H9 (cell line): ENCODE data around the gene C8G. TPM values are rescaled to one million over a fixed set of nuclear protein-coding genes. Genes with fewer than 3 reads are reported as not detected.
A peak's percentile ranks its signal among the peaks of the same experiment; 100 is the strongest.

Source experiments
- DNase-seq: peaks from one replicate; pipeline ENCODE4 v3.0.0-alpha.2; 2017
- H2AFZ ChIP-seq: one replicate; pipeline ENCODE4 v1.6.1; 2013; ENCODE audit warnings: mild to moderate bottlenecking, low read length, control low read depth, moderate library complexity
- H2AK5ac ChIP-seq: 2 replicates; pipeline ENCODE4 v1.6.1; 2013; ENCODE audit warnings: low read length, control low read depth, mixed read lengths; ENCODE audit not compliant: insufficient read length
- H2BK120ac ChIP-seq: one replicate; pipeline ENCODE4 v1.6.1; 2013; ENCODE audit warnings: low read depth, mild to moderate bottlenecking, low read length, control low read depth, inconsistent platforms; ENCODE audit not compliant: poor library complexity, severe bottlenecking
- H2BK12ac ChIP-seq: 2 replicates; pipeline ENCODE4 v1.6.1; 2013; ENCODE audit warnings: low read length, control low read depth, mixed read lengths, low read depth; ENCODE audit not compliant: insufficient read length
- H2BK15ac ChIP-seq: 2 replicates; pipeline ENCODE4 v1.6.1; 2013; ENCODE audit warnings: low read depth, low read length, control low read depth
- H2BK20ac ChIP-seq: one replicate; pipeline ENCODE4 v1.6.1; 2013; ENCODE audit warnings: low read depth, mild to moderate bottlenecking, low read length, control low read depth, inconsistent platforms; ENCODE audit not compliant: poor library complexity, severe bottlenecking
- H2BK5ac ChIP-seq: 2 replicates; pipeline ENCODE4 v1.6.1; 2013; ENCODE audit warnings: low read length, control low read depth, mixed read lengths; ENCODE audit not compliant: insufficient read length
- H3K14ac ChIP-seq: 2 replicates; pipeline ENCODE4 v1.6.1; 2013; ENCODE audit warnings: low read length, control low read depth; ENCODE audit not compliant: insufficient read depth
- H3K18ac ChIP-seq: 2 replicates; pipeline ENCODE4 v1.6.1; 2013; ENCODE audit warnings: low read depth, mild to moderate bottlenecking, mixed read lengths, low read length, control low read depth; ENCODE audit not compliant: insufficient read length
- H3K23ac ChIP-seq: 2 replicates; pipeline ENCODE4 v1.6.1; 2013; ENCODE audit warnings: low read length, control low read depth, mixed read lengths, low read depth; ENCODE audit not compliant: insufficient read length
- H3K23me2 ChIP-seq: 2 replicates; pipeline ENCODE4 v1.6.1; 2013; ENCODE audit warnings: low read depth, mild to moderate bottlenecking, mixed read lengths, low read length, control low read depth; ENCODE audit not compliant: insufficient read length, poor library complexity, severe bottlenecking
- H3K27ac ChIP-seq: 2 replicates; pipeline ENCODE4 v1.5.1; 2013; ENCODE audit warnings: low read length, control low read depth, mixed read lengths, low read depth; ENCODE audit not compliant: insufficient read length
- H3K27me3 ChIP-seq: 2 replicates; pipeline ENCODE4 v1.6.1; 2013; ENCODE audit warnings: low read length, control low read depth, inconsistent platforms; ENCODE audit not compliant: insufficient read depth
- H3K4ac ChIP-seq: 2 replicates; pipeline ENCODE4 v1.6.1; 2013; ENCODE audit warnings: low read depth, mild to moderate bottlenecking, control low read depth, inconsistent platforms, low read length, moderate library complexity
- H3K4me1 ChIP-seq: 2 replicates; pipeline ENCODE4 v1.6.1; 2013; ENCODE audit warnings: low read length, control low read depth, inconsistent platforms; ENCODE audit not compliant: insufficient read depth
- H3K4me2 ChIP-seq: 2 replicates; pipeline ENCODE4 v1.6.1; 2013; ENCODE audit warnings: low read length, control low read depth, mixed read lengths; ENCODE audit not compliant: insufficient read length, insufficient read depth
- H3K56ac ChIP-seq: 2 replicates; pipeline ENCODE4 v1.6.1; 2013; ENCODE audit warnings: low read depth, mild to moderate bottlenecking, mixed read lengths, low read length, control low read depth; ENCODE audit not compliant: insufficient read length
- H3K79me1 ChIP-seq: 2 replicates; pipeline ENCODE4 v1.6.1; 2013; ENCODE audit warnings: low read depth, mild to moderate bottlenecking, moderate library complexity, low read length, control low read depth, inconsistent platforms; ENCODE audit not compliant: insufficient read depth, poor library complexity, severe bottlenecking
- H3K79me2 ChIP-seq: 2 replicates; pipeline ENCODE4 v1.6.1; 2013; ENCODE audit warnings: low read length, control low read depth, inconsistent platforms; ENCODE audit not compliant: insufficient read depth
- H3K9ac ChIP-seq: 2 replicates; pipeline ENCODE4 v1.6.1; 2013; ENCODE audit warnings: low read length, control low read depth, mixed read lengths; ENCODE audit not compliant: insufficient read length; ENCODE audit errors: extremely low read depth
- H3K9me3 ChIP-seq: one replicate; pipeline ENCODE4 v1.6.1; 2013; ENCODE audit warnings: low read depth, low read length, inconsistent platforms; ENCODE audit not compliant: control insufficient read depth
- H3T11ph ChIP-seq: one replicate; pipeline ENCODE4 v1.6.1; 2013; ENCODE audit warnings: mild to moderate bottlenecking, low read length, control low read depth, inconsistent platforms
- H4K20me1 ChIP-seq: one replicate; pipeline ENCODE4 v1.6.1; 2013; ENCODE audit not compliant: control insufficient read depth, insufficient read length, insufficient read depth
- H4K5ac ChIP-seq: 2 replicates; pipeline ENCODE4 v1.6.1; 2013; ENCODE audit warnings: low read depth, mild to moderate bottlenecking, mixed read lengths, low read length, control low read depth; ENCODE audit not compliant: insufficient read length
- H4K8ac ChIP-seq: replicated peaks from 2 replicates; pipeline ENCODE4 v1.6.1; 2013; ENCODE audit warnings: low read length, control low read depth, mixed read lengths, low read depth; ENCODE audit not compliant: insufficient read length
- H4K91ac ChIP-seq: 2 replicates; pipeline ENCODE4 v1.6.1; 2013; ENCODE audit warnings: low read depth, mild to moderate bottlenecking, moderate library complexity, mixed read lengths, low read length, control low read depth; ENCODE audit not compliant: insufficient read length
- H3K27ac Mint-ChIP-seq, 3 experiments: 2 replicates in 2 of 3; 3 replicates in 1 of 3; pipeline ENCODE4 v1.8.0; 2020 to 2021; ENCODE audit warnings: mixed read lengths in 3 of 3, mild to moderate bottlenecking in 1 of 3, moderate library complexity in 1 of 3
- H3K27me3 Mint-ChIP-seq: 2 replicates; pipeline ENCODE4 v1.8.0; 2021; ENCODE audit warnings: low read depth, mild to moderate bottlenecking, moderate library complexity, mixed read lengths
- H3K36me3 Mint-ChIP-seq, 3 experiments: 2 replicates in 2 of 3; 3 replicates in 1 of 3; pipeline ENCODE4 v1.8.0; 2020 to 2021; ENCODE audit warnings: low read depth in 3 of 3, mixed read lengths in 3 of 3; ENCODE audit not compliant: insufficient read depth in 1 of 3
- H3K4me1 Mint-ChIP-seq, 2 experiments: 2 replicates each; pipeline ENCODE4 v1.8.0; 2020; ENCODE audit warnings: mixed read lengths in 2 of 2
- H3K4me3 Mint-ChIP-seq, 2 experiments: 2 replicates in 1 of 2; 3 replicates in 1 of 2; pipeline ENCODE4 v1.8.0; 2020 to 2021; ENCODE audit warnings: mild to moderate bottlenecking in 2 of 2, mixed read lengths in 2 of 2, moderate library complexity in 1 of 2
- H3K9me3 Mint-ChIP-seq, 2 experiments: 2 replicates in 1 of 2; 3 replicates in 1 of 2; pipeline ENCODE4 v1.8.0; 2020; ENCODE audit warnings: mild to moderate bottlenecking in 2 of 2, mixed read lengths in 2 of 2, moderate library complexity in 1 of 2
- WGBS: extraction: QIAGEN DNeasy Blood & Tissue Kit; methylation state at CpG from one replicate; pipeline ENCODE4 v1.1.7; 2013; ENCODE audit warnings: missing lambda C conversion rate, low lambda C conversion rate, mixed read lengths; ENCODE audit not compliant: insufficient read length; ENCODE audit errors: extremely low coverage; 5-methylcytosine and 5-hydroxymethylcytosine counted together
- total RNA-seq: library from RNA; stranded (reverse); gene quantifications from 2 replicates; pipeline ENCODE4 v1.2.1, GENCODE V29; 2021
- TF ChIP-seq, protein P1 (sequence below): fragments of 200-600 bp; sonication (generic); conservative IDR thresholded peaks from 3 replicates; pipeline ENCODE4 v1.8.0; 2021; ENCODE audit warnings: antibody characterized with exemption, mild to moderate bottlenecking

C8G gene
- total RNA-seq, 1 experiment from 2014 or later: 0.96 TPM

DNA sequence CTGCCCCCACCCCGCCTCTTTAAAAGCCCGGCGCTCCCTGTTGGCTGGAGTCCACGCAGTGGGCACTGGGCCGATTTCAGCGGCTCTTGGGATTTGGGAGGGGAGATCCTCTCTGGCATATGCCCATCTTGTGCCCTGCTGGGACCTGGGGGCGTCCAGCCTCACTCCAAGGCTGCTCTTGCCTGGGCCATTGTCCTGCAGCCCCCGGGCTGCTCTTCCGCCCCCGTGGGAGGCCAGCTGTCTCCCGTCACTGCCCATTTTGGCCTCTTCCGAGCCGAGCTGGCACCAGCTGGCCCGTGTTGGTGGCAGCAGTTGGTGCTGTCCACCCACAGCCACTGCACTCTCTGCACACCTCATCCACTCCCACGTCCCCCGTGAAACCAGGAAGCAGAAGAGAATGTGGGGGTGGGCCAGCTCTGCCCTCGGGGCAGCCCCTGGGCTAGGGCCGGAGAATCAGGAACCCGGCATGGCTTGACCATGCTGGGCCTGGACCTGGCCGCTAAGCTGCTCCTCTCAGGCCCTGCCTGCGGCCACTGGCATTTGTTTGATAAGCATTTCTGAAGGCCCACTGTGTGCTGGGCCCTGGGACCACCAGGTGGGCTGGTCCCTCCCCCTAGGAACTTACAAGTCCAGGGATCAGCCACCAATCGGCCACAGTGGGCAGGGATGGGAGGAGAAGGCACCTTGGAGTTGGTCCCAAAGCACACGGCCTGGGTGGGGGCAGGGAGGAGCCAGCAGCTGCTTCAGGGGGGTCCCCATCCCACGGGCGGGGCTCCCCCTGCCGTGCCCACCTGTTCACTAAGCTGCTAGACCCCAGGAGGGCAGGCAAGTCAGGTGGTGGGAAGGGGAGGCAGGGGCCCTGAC, 2.2 kb downstream of the C8G start:
- Mint-ChIP-seq H3K27me3 (no peaks in the 10 kb centered on the region), H3K27ac (peak overlapping the region in 2 of 3 experiments; percentile 85 to 89; a peak in 3 of 7 replicates), H3K9me3 (no peaks in the 10 kb centered on the region), H3K36me3 (peaks cover 0 to 8% (median 6%) of the 10 kb centered on the region in 3 experiments; a peak in 4 of 7 replicates), H3K4me1 (peaks cover 10 to 18% of the 10 kb centered on the region in 2 experiments), H3K4me3 (no peak overlapping the region)
- Histone ChIP-seq H3K9ac (no peak overlapping the region), H4K91ac (no peak overlapping the region), H3T11ph (no peak overlapping the region), H3K14ac (no peak overlapping the region), H3K4ac (no peak overlapping the region), H4K20me1 (no peaks in the 10 kb centered on the region), H3K23me2 (peaks cover 8% of the 10 kb centered on the region), H3K9me3 (no peaks in the 10 kb centered on the region), H3K4me2 (no peak overlapping the region), H3K79me2 (no peaks in the 10 kb centered on the region), H2BK5ac (no peak overlapping the region), H2BK15ac (no peak overlapping the region), H4K8ac (no peak overlapping the region), H3K56ac (no peak overlapping the region), H3K18ac (no peak overlapping the region), H4K5ac (no peak overlapping the region), H3K23ac (no peak overlapping the region), H2BK120ac (no peak overlapping the region), H3K79me1 (no peaks in the 10 kb centered on the region), H3K4me1 (no peaks in the 10 kb centered on the region), H2AK5ac (no peak overlapping the region), H2BK20ac (no peak overlapping the region), H2AFZ (no peak overlapping the region), H3K27me3 (no peaks in the 10 kb centered on the region), H3K27ac (no peak overlapping the region), H2BK12ac (no peak overlapping the region)
- no CpG with 5 or more reads among the region's 26 CpGs for WGBS
- no peak for DNase-seq
- TF ChIP-seq, protein P1, sequence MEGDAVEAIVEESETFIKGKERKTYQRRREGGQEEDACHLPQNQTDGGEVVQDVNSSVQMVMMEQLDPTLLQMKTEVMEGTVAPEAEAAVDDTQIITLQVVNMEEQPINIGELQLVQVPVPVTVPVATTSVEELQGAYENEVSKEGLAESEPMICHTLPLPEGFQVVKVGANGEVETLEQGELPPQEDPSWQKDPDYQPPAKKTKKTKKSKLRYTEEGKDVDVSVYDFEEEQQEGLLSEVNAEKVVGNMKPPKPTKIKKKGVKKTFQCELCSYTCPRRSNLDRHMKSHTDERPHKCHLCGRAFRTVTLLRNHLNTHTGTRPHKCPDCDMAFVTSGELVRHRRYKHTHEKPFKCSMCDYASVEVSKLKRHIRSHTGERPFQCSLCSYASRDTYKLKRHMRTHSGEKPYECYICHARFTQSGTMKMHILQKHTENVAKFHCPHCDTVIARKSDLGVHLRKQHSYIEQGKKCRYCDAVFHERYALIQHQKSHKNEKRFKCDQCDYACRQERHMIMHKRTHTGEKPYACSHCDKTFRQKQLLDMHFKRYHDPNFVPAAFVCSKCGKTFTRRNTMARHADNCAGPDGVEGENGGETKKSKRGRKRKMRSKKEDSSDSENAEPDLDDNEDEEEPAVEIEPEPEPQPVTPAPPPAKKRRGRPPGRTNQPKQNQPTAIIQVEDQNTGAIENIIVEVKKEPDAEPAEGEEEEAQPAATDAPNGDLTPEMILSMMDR: no peak
